ENCODE data around the gene GRK5. TPM values are rescaled to one million over a fixed set of nuclear protein-coding genes. Genes with fewer than 3 reads are reported as not detected.
A peak's percentile ranks its signal among the peaks of the same experiment; 100 is the strongest.

The GRK5 gene
- total RNA-seq, 1 donor from 2014 or later = 21.3 TPM

GRCh38 chr10:119219871-119220270, 12.5 kb downstream of the GRK5 start:
- DNase-seq (no peak), ATAC-seq (ENCODE audit: low read depth) (no peak)
- Mint-ChIP-seq H3K27me3 (no peaks in the 10 kb centered on the region), H3K9me3 (no peaks in the 10 kb centered on the region), H3K36me3 (ENCODE audit: low read depth) (peaks cover 6% of the 10 kb centered on the region), H3K4me3 (no peak overlapping the region), H3K4me1 (peaks cover 35% of the 10 kb centered on the region), H3K27ac (no peak overlapping the region)
- TF ChIP-seq, protein P1, sequence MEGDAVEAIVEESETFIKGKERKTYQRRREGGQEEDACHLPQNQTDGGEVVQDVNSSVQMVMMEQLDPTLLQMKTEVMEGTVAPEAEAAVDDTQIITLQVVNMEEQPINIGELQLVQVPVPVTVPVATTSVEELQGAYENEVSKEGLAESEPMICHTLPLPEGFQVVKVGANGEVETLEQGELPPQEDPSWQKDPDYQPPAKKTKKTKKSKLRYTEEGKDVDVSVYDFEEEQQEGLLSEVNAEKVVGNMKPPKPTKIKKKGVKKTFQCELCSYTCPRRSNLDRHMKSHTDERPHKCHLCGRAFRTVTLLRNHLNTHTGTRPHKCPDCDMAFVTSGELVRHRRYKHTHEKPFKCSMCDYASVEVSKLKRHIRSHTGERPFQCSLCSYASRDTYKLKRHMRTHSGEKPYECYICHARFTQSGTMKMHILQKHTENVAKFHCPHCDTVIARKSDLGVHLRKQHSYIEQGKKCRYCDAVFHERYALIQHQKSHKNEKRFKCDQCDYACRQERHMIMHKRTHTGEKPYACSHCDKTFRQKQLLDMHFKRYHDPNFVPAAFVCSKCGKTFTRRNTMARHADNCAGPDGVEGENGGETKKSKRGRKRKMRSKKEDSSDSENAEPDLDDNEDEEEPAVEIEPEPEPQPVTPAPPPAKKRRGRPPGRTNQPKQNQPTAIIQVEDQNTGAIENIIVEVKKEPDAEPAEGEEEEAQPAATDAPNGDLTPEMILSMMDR (IDR thresholded peaks at IDR 0.05) = no peak
- intact Hi-C loops (cut with micrococcal nuclease) = loop anchor here (2.0 kb wide), 1 partner anchor 49 kb away; no protein-coding TSS in a partner anchor
- POLR2A ChIA-PET = interaction anchor here (0.6 kb wide), 2 partner anchors 9 to 11 kb away, joined by 3 read pairs; no protein-coding TSS in a partner anchor
- CTCF ChIA-PET = no interaction called here

DNA sequence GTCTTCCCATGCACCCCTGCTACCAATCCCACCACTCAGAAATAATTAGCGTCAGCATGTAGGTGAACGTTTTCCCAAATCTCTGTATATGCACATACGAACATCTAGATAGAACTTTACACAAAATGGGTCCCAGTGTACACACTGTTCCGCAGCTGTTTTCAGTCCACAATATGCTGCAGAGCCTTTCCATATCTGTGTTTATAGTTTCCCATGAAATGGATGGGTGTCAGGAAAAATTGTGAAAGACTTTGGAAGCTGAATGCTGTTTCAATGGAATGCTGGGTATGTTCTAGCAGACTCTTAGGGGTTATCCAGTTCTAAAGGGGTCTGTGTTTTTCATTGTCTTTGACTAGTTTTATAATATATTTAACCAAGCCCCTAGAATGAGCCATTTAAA, 13.8 kb downstream of the GRK5 start:
- peaks cover 27% of the 10 kb centered on the region for H3K4me1 Mint-ChIP-seq
- peaks cover 10% of the 10 kb centered on the region for H3K36me3 Mint-ChIP-seq (ENCODE audit: low read depth)
- no peak overlapping the region for H3K4me3 Mint-ChIP-seq
- H3K9me3 Mint-ChIP-seq = no peaks in the 10 kb centered on the region
- POLR2A ChIA-PET = interaction anchor here (0.6 to 1.3 kb wide), 2 partner anchors 29 to 84 kb away, joined by 3 to 5 read pairs; no protein-coding TSS in a partner anchor
- TF ChIP-seq, protein P1 (IDR thresholded peaks at IDR 0.05) = no peak
- no peak for DNase-seq
- H3K27ac Mint-ChIP-seq = no peak overlapping the region
- intact Hi-C loops (cut with micrococcal nuclease) = loop anchor here (1.0 to 2.0 kb wide), 2 partner anchors 48 to 85 kb away; no protein-coding TSS in a partner anchor
- CTCF ChIA-PET = interaction anchor here (1.4 to 1.8 kb wide), 2 partner anchors 12 to 14 kb away, joined by 6 to 7 read pairs; partner anchors contain the start of gene GRK5
- no peaks in the 10 kb centered on the region for H3K27me3 Mint-ChIP-seq
- no peak for ATAC-seq (ENCODE audit: low read depth)

DNA sequence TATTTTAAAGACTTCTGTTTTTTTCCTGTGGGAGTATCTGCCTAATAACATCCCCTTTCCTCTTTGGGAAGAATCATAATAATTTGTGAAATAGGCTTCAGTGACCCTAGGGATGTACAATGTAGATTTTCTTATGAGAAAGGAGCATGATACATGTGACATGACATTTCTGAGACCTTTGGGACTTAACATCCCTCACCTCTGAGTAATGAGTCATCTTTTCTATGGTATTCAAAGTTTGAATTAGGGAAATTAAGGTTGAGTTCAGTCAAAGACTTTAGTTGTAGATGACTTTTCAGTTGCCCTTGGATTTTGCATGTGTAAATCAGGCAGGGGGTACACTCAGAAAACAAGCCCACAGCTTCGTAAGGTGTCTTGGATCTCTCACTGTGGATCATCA, 14.3 kb downstream of the GRK5 start:
- H3K9me3 Mint-ChIP-seq = no peaks in the 10 kb centered on the region
- TF ChIP-seq, protein P1 (IDR thresholded peaks at IDR 0.05) = no peak
- peak overlapping the region; percentile 61 for H3K4me3 Mint-ChIP-seq
- peak overlapping the region; percentile 78 for H3K27ac Mint-ChIP-seq
- peak; percentile 87 for ATAC-seq (ENCODE audit: low read depth)
- no peak for DNase-seq
- peaks cover 8% of the 10 kb centered on the region for H3K36me3 Mint-ChIP-seq (ENCODE audit: low read depth)
- CTCF ChIA-PET = interaction anchor here (1.4 to 1.8 kb wide), 2 partner anchors 12 to 15 kb away, joined by 6 to 7 read pairs; partner anchors contain the start of gene GRK5
- no peaks in the 10 kb centered on the region for H3K27me3 Mint-ChIP-seq
- POLR2A ChIA-PET = interaction anchor here (0.6 to 1.5 kb wide), 5 partner anchors 14 to 87 kb away, joined by 3 to 5 read pairs (median 4); partner anchors contain the start of gene GRK5
- peaks cover 27% of the 10 kb centered on the region for H3K4me1 Mint-ChIP-seq
- intact Hi-C loops (cut with micrococcal nuclease) = loop anchor here (1.0 to 2.0 kb wide), 2 partner anchors 47 to 85 kb away; no protein-coding TSS in a partner anchor

- TF ChIP-seq, protein P1 (IDR thresholded peaks at IDR 0.05) = no peak
- Mint-ChIP-seq H3K27ac (peak overlapping the region; percentile 59), H3K27me3 (no peaks in the 10 kb centered on the region), H3K4me1 (peaks cover 25% of the 10 kb centered on the region), H3K36me3 (ENCODE audit: low read depth) (peaks cover 8% of the 10 kb centered on the region), H3K4me3 (no peak overlapping the region), H3K9me3 (no peaks in the 10 kb centered on the region)
- intact Hi-C loops (cut with micrococcal nuclease) = no loop called here
- DNase-seq (no peak), ATAC-seq (ENCODE audit: low read depth) (no peak)
- CTCF ChIA-PET = interaction anchor here (1.4 to 1.8 kb wide), 2 partner anchors 13 to 15 kb away, joined by 6 to 7 read pairs; partner anchors contain the start of gene GRK5
- POLR2A ChIA-PET = interaction anchor here (1.3 to 1.5 kb wide), 3 partner anchors 15 to 87 kb away, joined by 4 to 5 read pairs (median 4); partner anchors contain the start of gene GRK5
Observed at GRCh38 chr10:119222537-119222936, 15.2 kb downstream of the GRK5 start.

- intact Hi-C loops (cut with micrococcal nuclease) = no loop called here
- TF ChIP-seq, protein P1 (IDR thresholded peaks at IDR 0.05) = no peak
- Mint-ChIP-seq H3K9me3 (no peaks in the 10 kb centered on the region), H3K27me3 (no peaks in the 10 kb centered on the region), H3K4me1 (peaks cover 25% of the 10 kb centered on the region), H3K27ac (no peak overlapping the region), H3K4me3 (no peak overlapping the region), H3K36me3 (ENCODE audit: low read depth) (peaks cover 8% of the 10 kb centered on the region)
- DNase-seq (no peak), ATAC-seq (ENCODE audit: low read depth) (no peak)
- POLR2A ChIA-PET = interaction anchor here (1.5 kb wide), 2 partner anchors 16 to 86 kb away, joined by 4 read pairs; partner anchors contain the start of gene GRK5
- CTCF ChIA-PET = interaction anchor here (1.4 to 1.8 kb wide), 2 partner anchors 14 to 16 kb away, joined by 6 to 7 read pairs; partner anchors contain the start of gene GRK5
Observed at GRCh38 chr10:119222966-119223386, 15.6 kb downstream of the GRK5 start.

All from activated B cell treated with CpG ODN at 0.5 μM for 24 hours (primary cell).